GM19468 (cell line): ENCODE data around the gene INAFM1.

Experiments used
- ATAC-seq: cut with Tn5 transposase; IDR thresholded peaks from one replicate; pipeline ENCODE4 v1.9.1; 2021; ENCODE audit warnings: mild to moderate bottlenecking, moderate library complexity, moderate number of reproducible peaks; ENCODE audit not compliant: unreplicated experiment; ENCODE audit errors: extremely low read depth

Gene INAFM1

GRCh38 chr19:47305309-47305751, 30.6 kb downstream of the INAFM1 start:
- ATAC-seq = no peak

- ATAC-seq = no peak
Observed at GRCh38 chr19:47306303-47306702, 31.6 kb downstream of the INAFM1 start.

GRCh38 chr19:47309038-47309437, 34.4 kb downstream of the INAFM1 start:
- ATAC-seq = no peak

GRCh38 chr19:47309608-47310007, 34.9 kb downstream of the INAFM1 start, which contains the start of gene C5AR1:
Gene C5AR1, plus strand, starts transcription at chr19:47309861. Its CDS starts 35 bp downstream, at chr19:47309896.
- no peak for ATAC-seq

- ATAC-seq = no peak
Observed at GRCh38 chr19:47310323-47310722, 35.6 kb downstream of the INAFM1 start.

- ATAC-seq = no peak
Observed at GRCh38 chr19:47310819-47311218, 36.1 kb downstream of the INAFM1 start.

GRCh38 chr19:47312366-47313006, 37.8 kb downstream of the INAFM1 start:
- ATAC-seq = no peak

- ATAC-seq = no peak
Observed at GRCh38 chr19:47313754-47314295, 39.1 kb downstream of the INAFM1 start.

- no peak for ATAC-seq
Observed at GRCh38 chr19:47315125-47315821, 40.6 kb downstream of the INAFM1 start.

- ATAC-seq = no peak
Observed at GRCh38 chr19:47316513-47316912, 41.8 kb downstream of the INAFM1 start.

GRCh38 chr19:47319923-47320871, 45.5 kb downstream of the INAFM1 start:
- ATAC-seq = no peak

- no peak for ATAC-seq
Observed at GRCh38 chr19:47321630-47322029, 46.9 kb downstream of the INAFM1 start.

- ATAC-seq = no peak
Observed at GRCh38 chr19:47322058-47322457, 47.4 kb downstream of the INAFM1 start.

- ATAC-seq = no peak
Observed at GRCh38 chr19:47323409-47323808, 48.7 kb downstream of the INAFM1 start.

- ATAC-seq = no peak
Observed at GRCh38 chr19:47323872-47324271, 49.2 kb downstream of the INAFM1 start.

GRCh38 chr19:47324502-47324901, 49.8 kb downstream of the INAFM1 start:
- no peak for ATAC-seq
